Neural cell (in vitro differentiated cells): ENCODE measurements around the gene SLC25A24.

ENCODE experiments used
- CTCF ChIP-seq: fragments of 450-650 bp; IDR thresholded peaks from 2 replicates; pipeline ENCODE4 v1.5.1; 2014; ENCODE audit warnings: antibody characterized with exemption, mild to moderate bottlenecking, moderate library complexity; ENCODE audit not compliant: poor library complexity, severe bottlenecking
- POLR2AphosphoS5 ChIP-seq: IDR thresholded peaks from 2 replicates; pipeline ENCODE4 v1.6.1; 2012
- REST ChIP-seq: IDR thresholded peaks from 2 replicates; pipeline ENCODE4 v1.6.1; 2012; ENCODE audit warnings: borderline replicate concordance

- no peak for TF ChIP-seq CTCF
- TF ChIP-seq POLR2AphosphoS5 = no peak
- no peak for TF ChIP-seq REST
Observed at GRCh38 chr1:108190686-108191416, 9.3 kb downstream of the SLC25A24 start.
